NB4 (cell line): ENCODE results near the gene ADAD1.

Experiments
- POLR2A ChIP-seq: IDR thresholded peaks from 2 replicates; pipeline ENCODE4 v1.6.1; 2011; ENCODE audit warnings: mild to moderate bottlenecking; ENCODE audit not compliant: insufficient read length; ENCODE audit errors: extremely low read depth
- TF ChIP-seq, protein P1 (sequence below): IDR thresholded peaks from one replicate; pipeline ENCODE4 v1.5.1; 2012; ENCODE audit warnings: low read depth, low read length

DNA sequence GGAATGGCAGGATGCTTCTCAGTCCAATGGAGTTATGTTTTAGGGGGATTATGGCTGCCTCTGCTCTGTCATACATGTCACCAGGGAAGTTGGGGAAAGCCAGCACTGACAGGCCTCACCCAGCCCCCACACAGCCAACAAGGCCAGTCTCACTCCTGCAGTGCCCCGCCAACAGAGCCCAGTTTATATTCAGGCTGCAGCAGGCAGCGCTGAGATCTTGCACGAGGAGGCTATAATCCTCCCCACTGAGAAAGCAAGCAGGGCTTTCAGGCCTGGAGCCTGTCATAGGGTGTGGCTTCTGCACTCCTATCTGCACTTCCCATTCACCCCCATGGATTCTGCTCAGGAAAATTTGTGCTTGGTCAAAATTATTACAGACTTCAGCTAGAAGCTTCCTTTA, 25.1 kb downstream of the ADAD1 start:
- TF ChIP-seq, protein P1, sequence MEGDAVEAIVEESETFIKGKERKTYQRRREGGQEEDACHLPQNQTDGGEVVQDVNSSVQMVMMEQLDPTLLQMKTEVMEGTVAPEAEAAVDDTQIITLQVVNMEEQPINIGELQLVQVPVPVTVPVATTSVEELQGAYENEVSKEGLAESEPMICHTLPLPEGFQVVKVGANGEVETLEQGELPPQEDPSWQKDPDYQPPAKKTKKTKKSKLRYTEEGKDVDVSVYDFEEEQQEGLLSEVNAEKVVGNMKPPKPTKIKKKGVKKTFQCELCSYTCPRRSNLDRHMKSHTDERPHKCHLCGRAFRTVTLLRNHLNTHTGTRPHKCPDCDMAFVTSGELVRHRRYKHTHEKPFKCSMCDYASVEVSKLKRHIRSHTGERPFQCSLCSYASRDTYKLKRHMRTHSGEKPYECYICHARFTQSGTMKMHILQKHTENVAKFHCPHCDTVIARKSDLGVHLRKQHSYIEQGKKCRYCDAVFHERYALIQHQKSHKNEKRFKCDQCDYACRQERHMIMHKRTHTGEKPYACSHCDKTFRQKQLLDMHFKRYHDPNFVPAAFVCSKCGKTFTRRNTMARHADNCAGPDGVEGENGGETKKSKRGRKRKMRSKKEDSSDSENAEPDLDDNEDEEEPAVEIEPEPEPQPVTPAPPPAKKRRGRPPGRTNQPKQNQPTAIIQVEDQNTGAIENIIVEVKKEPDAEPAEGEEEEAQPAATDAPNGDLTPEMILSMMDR, result no peak
- TF ChIP-seq POLR2A, result no peak
